ENCODE measurements around the gene DIPK2B. TPM values are rescaled to one million over a fixed set of nuclear protein-coding genes. Genes with fewer than 3 reads are reported as not detected.

Gene DIPK2B
- total RNA-seq, 1 donor from 2014 or later = 30.2 TPM

GRCh38 chrX:45154462-45154861 is 46.2 kb downstream of the DIPK2B start:
- DNase-seq = no peak

- DNase-seq = no peak
Observed at GRCh38 chrX:45154033-45154360, 46.7 kb downstream of the DIPK2B start.
